Neural cell (in vitro differentiated cells): ENCODE results near the gene CCNB1IP1.

ENCODE experiments used
- CTCF ChIP-seq: fragments of 450-650 bp; IDR thresholded peaks from 2 replicates; pipeline ENCODE4 v1.5.1; 2014; ENCODE audit warnings: antibody characterized with exemption, mild to moderate bottlenecking, moderate library complexity; ENCODE audit not compliant: poor library complexity, severe bottlenecking
- EP300 ChIP-seq: fragments of 450-650 bp; conservative IDR thresholded peaks from 2 replicates; pipeline ENCODE4 v1.6.1; 2014; ENCODE audit warnings: antibody characterized with exemption, mild to moderate bottlenecking, moderate library complexity; ENCODE audit not compliant: poor library complexity, severe bottlenecking
- EZH2 ChIP-seq: fragments of 200-600, 300-800 bp; shearing (Covaris generic), sonication (generic); IDR thresholded peaks from 2 replicates; pipeline ENCODE4 v1.6.1; 2014; ENCODE audit warnings: antibody characterized with exemption, low read length, borderline replicate concordance, mild to moderate bottlenecking; ENCODE audit not compliant: insufficient read depth, poor library complexity, severe bottlenecking
- MXI1 ChIP-seq: fragments of 450-650 bp; conservative IDR thresholded peaks from 2 replicates; pipeline ENCODE4 v1.6.1; 2014; ENCODE audit warnings: antibody characterized with exemption, mild to moderate bottlenecking; ENCODE audit not compliant: poor library complexity, severe bottlenecking
- POLR2AphosphoS5 ChIP-seq: IDR thresholded peaks from 2 replicates; pipeline ENCODE4 v1.6.1; 2012
- RAD21 ChIP-seq: fragments of 450-650 bp; conservative IDR thresholded peaks from 2 replicates; pipeline ENCODE4 v1.6.1; 2014; ENCODE audit warnings: antibody characterized with exemption, mild to moderate bottlenecking, moderate library complexity
- REST ChIP-seq: IDR thresholded peaks from 2 replicates; pipeline ENCODE4 v1.6.1; 2012; ENCODE audit warnings: borderline replicate concordance
- SMC3 ChIP-seq: fragments of 450-650 bp; conservative IDR thresholded peaks from 2 replicates; pipeline ENCODE4 v1.6.1; 2014; ENCODE audit warnings: antibody characterized with exemption, mild to moderate bottlenecking, moderate library complexity; ENCODE audit not compliant: poor library complexity

- TF ChIP-seq POLR2AphosphoS5 = no peak
- TF ChIP-seq CTCF = no peak
- no peak for TF ChIP-seq EP300
- TF ChIP-seq REST = no peak
- TF ChIP-seq EZH2 = no peak
- no peak for TF ChIP-seq SMC3
- TF ChIP-seq RAD21 = no peak
- TF ChIP-seq MXI1 = no peak
Measured at GRCh38 chr14:20328705-20329104, 4.4 kb downstream of the CCNB1IP1 start.
